HG02885 (cell line): ENCODE measurements around the gene NPR1.
A peak's percentile ranks its signal among the peaks of the same experiment; 100 is the strongest.
"Not testable (repeated sequence)": the region's sequence is repeated elsewhere in the genome, so short reads cannot be mapped to it uniquely, and the experiment has no call there.

Experiments
- ATAC-seq: cut with Tn5 transposase; IDR thresholded peaks from one replicate; pipeline ENCODE4 v1.9.1; 2021; ENCODE audit warnings: mild to moderate bottlenecking; ENCODE audit not compliant: unreplicated experiment, poor library complexity

The NPR1 gene

DNA sequence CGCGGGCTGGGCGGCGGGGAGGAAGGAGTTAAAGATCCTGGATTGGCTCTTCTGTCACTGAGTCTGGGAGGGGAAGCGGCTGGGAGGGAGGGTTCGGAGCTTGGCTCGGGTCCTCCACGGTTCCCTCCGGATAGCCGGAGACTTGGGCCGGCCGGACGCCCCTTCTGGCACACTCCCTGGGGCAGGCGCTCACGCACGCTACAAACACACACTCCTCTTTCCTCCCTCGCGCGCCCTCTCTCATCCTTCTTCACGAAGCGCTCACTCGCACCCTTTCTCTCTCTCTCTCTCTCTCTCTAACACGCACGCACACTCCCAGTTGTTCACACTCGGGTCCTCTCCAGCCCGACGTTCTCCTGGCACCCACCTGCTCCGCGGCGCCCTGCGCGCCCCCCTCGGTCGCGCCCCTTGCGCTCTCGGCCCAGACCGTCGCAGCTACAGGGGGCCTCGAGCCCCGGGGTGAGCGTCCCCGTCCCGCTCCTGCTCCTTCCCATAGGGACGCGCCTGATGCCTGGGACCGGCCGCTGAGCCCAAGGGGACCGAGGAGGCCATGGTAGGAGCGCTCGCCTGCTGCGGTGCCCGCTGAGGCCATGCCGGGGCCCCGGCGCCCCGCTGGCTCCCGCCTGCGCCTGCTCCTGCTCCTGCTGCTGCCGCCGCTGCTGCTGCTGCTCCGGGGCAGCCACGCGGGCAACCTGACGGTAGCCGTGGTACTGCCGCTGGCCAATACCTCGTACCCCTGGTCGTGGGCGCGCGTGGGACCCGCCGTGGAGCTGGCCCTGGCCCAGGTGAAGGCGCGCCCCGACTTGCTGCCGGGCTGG is at the start of gene NPR1:
Gene NPR1, plus strand, starts transcription at position 170 of the 818 bp plus-strand sequence. Its CDS starts 421 bp downstream, at position 591.
- no peak for ATAC-seq

DNA sequence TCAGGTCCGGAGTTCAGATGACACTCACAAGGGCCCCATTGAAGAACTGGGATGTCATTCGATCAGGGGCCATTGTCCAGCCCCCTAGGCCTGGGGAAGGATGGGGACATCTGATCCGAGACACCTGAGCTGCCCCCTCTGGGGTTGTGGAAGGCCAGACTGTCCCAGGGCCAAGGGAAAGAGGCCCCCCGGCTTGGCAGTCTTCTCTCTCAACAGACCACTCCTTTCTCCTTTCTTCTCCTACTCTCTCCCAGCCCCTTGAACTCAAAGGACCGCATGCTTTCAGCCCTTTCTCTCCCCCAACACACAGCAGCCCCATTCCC is 49.2 kb upstream of the NPR1 start:
- ATAC-seq: no peak

DNA sequence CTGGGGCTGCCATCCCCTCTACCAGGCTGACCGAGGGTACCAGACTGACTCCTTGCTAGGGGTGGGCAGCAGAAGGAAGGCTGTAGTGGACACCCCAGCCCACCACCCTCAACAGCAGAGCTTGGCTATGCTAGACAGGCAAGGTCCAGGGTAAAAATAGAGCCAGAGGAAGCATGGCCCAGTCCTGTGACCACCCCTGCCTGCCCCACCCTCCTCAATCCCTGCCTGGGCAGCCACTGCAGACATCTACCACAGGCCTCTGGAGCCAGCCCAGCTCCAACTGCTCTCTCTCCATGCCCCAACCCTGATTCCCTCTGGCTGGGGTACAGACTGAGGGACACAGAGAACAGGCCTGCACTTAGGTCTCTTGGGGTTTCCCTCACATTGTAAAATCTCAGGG is 48.5 kb upstream of the NPR1 start:
- ATAC-seq: no peak

DNA sequence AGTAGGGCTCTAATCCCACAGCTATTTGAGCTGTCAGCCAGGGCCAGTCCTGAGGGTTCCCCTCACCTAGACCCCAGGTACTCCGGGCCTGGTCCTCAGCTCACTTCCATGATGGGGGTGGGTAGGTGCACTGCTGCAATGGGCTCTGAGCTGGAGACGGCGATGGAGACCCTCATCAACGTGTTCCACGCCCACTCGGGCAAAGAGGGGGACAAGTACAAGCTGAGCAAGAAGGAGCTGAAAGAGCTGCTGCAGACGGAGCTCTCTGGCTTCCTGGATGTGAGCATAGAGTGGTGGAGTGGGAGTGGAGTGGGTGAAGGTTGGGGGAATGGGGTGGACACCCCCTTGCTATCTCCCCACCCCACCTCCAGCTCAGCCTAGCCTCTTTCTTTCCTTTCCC is 48.1 kb upstream of the NPR1 start:
- ATAC-seq: no peak

DNA sequence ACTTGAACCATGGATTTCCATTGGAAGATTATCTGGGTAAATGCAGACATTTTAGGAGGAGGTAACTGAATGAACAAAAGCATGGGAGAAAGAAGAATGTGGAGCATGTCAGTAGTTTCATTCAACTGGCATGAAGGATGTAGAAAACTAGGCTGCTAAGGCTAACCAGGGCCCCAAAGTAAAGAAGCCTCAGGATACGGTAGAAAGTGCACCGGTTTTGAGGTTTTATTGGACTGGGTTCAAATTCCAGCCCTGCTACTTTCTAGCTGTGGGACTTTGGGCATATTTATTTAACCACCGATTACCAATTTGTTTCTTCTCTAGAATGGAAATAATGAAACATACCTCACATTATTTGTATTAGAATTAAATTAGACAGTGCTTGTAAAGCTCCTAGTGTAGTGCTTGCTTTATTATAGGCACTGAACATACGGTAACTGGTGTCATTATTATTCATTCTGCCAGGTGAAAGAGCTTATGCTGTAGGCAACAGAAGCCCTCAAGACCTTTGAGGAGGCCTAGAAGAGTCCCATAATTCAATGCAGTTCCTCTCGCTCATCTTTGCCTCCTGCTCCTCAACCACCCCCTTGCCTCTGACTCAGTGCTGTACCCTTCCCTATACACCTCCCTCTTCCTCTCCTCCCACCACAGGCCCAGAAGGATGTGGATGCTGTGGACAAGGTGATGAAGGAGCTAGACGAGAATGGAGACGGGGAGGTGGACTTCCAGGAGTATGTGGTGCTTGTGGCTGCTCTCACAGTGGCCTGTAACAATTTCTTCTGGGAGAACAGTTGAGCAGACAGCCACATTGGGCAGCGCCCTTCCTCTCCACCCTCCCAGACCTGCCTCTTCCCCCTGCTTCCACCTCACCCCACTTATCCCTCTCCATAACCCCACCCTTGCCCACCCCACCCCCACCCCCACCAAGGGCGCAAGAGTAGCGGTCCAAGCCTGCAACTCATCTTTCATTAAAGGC is 47.2 kb upstream of the NPR1 start:
- ATAC-seq: no peak

DNA sequence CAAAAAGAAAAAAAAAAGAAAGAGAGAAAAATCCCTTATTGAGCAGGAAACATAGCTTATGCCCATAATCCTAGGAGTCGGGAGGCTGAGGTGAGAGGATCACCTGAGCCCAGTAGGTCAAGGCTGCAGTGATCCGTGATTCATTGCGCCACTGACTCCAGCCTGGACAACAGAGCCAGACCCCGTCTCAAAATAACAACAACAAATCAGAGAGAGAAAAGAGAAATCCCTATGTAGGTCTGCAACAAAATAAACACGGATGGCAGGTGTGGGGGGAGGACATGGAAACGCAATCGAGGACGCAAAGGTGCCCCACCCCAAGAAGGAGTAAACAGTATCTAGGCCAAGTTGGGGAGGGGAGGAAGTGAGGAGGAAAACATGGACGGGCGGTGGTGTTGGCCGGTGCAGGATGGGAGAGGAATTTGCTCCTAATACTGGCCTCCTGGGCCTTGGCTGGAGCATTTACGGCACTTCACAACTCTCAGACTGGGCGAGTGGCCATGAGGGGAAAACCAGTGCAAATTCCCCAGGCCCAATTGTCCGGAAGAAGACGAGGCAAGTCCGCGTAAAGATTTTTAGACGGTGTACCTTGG is 45.2 kb upstream of the NPR1 start:
- ATAC-seq: no peak

DNA sequence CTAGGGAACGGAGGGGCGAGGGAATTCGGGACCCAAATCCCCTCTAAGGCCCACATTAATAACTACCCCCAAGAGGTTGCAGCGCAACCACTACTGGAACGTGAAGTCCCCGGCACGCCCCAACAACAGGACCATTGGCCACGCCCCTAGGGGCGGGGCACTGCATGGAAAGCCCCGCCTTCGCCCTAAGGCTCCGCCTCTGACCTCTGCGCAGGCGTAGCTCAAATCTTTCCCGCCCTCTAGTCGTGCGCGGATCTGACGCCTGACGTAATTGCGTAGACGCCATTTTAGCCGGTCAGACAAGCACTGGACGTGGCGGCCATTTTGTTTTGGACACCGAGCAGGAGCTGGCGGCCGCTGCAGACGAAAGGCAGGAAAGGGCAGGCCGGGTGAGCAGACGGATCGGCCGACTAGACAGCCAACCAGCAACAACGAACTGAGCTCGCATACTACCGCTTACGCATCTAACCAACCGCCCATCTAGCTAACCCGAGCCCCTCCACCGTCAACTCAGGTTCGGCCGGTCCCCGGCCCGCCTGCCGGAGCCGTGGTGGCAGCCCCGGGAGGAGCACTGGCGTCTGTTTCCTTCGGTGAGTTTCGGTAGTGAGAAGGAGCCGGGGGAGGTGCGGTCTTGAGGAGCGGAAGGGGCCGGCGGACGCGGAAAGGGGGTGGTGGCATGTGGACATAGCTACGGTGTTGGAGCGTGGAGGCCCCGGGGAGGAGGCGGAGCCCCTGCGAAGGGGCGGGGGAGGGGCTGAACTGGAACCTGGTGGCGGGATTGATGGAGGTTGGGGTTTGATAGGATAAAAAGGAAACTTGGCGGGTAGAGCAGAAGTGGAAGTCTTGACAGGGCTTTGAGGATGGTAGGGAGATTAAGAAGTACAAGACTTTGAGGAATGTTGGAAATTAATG is 44.5 kb upstream of the NPR1 start, which contains the start of gene CHTOP:
Gene CHTOP, plus strand, starts transcription at position 313 of the 912 bp plus-strand sequence. CDS start 2,523 bp downstream, outside the sequence.
- ATAC-seq: peak; percentile 86

DNA sequence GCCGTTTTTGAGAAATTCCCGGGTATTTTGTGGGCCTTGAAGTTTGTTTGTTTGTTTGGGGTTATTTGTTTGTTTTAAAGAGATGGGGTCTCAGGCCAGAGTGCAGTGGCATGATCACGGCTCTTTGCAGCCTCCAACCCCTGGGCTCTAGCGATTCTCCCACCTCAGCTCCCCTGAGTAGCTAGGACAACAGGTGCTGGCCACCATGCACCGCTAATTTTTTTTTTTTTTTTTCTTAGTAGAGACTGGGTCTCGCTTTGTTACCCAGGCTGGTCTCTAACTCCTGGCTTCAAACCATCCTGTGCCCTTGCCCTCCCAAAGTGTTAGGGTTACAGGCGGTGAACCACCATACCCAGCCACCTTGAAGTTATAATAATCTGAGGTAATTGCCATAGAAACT is 42.6 kb upstream of the NPR1 start:
- no peak for ATAC-seq

DNA sequence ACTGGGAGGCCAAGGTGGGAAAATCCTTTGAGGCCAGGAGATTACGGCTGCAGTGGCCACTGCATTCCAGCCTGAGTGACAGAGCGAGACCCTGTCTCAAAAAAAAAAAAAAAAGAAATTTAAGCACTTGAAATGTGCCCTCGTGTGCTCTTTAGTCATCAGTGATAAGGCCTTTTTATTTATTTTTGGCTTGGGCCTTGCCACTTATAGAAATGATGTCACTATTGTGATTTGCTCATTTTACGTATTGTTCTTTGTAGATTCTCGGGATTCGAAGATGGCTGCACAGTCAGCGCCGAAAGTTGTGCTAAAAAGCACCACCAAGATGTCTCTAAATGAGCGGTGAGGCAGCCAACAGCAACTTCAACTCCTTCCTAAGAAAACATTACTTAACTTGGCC is 42.2 kb upstream of the NPR1 start:
- no peak for ATAC-seq

DNA sequence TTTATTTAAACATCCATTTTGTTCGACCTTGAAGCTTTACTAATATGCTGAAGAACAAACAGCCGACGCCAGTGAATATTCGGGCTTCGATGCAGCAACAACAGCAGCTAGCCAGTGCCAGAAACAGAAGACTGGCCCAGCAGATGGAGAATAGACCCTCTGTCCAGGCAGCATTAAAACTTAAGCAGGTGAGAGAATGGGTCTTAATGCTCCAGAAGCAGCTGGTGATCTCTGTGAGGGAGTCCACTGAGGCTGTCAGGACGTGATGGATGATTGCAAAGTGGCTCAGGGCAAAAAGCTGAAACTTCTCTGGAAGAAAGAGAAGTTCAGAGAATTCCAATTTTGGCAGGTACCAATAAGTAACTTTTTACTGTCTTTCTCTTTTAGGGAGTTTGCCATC is 40.2 kb upstream of the NPR1 start:
- no peak for ATAC-seq

DNA sequence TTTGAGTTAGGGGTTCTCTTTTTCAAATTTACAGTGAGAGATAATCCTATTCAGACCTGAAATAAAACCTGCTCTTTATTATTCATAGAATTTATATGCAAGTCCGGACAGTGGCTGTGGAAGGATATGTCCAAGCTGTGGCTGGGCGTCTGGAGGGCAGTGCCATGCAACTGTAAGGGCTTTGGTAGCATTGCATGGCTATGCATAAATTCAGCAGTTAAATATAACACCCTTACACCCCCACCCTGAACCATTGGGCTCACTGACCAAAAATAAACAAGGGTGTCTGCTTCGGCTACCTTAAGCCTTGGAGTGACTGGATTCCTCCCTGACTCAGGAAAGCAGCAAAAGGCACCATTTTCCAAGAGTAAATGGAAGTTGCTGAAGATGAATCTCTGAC is 39.2 kb upstream of the NPR1 start:
- ATAC-seq: no peak

DNA sequence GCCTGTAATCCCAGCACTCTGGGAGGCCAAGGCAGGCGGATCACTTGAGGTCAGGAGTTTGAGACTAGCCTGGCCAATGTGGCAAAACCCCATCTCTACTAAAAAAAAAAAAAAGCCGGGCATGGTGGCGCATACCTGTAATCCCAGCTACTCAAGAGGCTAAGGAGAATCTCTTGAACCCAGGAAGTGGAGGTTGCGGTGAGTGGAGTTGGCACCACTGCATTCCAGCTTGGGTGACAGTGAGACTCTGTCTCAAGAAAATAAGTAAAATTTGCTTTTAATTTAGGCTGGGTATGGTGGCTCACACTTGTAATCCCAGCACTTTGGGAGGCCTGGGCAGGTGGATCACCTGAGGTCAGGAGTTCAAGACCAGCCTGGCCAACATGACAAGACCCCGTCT is 38.3 kb upstream of the NPR1 start:
- ATAC-seq: not testable (repeated sequence)

DNA sequence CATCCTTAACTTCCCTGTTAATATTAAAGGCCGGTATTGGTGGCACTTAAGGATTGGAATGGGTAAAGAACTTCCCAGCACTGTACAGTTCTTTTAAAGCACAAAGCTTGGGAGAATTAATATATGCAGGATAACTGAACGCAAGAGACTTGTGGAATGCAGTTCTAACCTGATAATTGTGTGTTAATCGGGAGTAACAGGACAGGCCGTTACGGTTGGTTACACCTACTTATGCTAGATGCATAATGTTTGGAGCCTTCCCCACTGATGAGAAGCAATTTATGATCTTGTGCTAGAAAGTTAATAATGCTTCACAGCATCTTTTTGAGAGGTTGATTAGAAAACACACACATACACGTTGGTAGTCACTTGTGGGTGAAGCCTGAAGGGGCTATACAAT is 37.6 kb upstream of the NPR1 start:
- ATAC-seq: no peak

DNA sequence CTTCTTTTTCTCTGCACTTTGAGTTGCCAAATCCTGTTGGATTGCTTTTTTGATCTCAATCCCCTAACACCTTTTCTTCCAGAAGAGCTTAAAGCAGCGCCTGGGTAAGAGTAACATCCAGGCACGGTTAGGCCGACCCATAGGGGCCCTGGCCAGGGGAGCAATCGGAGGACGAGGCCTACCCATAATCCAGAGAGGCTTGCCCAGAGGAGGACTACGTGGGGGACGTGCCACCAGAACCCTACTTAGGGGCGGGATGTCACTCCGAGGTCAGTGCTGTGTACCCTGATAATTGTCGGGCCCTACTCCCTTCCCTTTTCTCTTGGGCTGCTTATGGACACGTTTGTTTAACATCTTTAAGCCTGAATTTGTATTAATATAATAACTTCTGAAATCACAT is 36.3 kb upstream of the NPR1 start:
- no peak for ATAC-seq

DNA sequence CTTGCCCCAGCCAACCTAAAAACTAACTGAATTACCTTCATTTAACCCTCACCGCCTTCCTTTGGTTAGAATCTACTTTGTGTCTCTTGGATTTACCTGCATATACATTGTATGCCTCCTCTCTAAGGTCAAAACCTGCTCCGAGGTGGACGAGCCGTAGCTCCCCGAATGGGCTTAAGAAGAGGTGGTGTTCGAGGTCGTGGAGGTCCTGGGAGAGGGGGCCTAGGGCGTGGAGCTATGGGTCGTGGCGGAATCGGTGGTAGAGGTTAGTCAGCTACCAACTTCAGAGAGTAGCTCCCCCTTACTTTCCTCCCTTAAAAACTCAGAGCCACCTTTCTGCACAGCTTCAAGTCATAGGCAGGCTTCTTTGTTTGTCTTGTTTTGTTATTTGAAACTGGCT is 35.4 kb upstream of the NPR1 start:
- ATAC-seq: no peak

DNA sequence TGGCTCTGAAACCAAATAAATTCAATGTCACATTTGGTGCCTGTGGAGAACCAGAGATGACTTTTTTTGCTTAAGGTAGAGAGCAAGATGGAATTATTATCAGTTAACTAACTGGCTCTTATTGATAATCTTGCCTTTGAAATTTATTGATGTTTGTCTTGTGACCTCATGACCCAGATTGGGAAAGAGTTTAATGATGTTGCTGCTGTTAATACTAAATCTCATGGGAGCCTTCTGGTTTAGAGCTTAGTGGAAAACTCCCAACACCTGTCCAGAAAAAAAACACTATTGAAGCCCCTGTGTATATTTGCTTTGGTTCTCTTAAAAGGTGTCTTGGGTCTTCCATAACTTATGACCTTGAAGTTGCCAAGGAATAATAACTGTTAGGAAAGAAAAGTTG is 34.7 kb upstream of the NPR1 start:
- ATAC-seq: no peak

DNA sequence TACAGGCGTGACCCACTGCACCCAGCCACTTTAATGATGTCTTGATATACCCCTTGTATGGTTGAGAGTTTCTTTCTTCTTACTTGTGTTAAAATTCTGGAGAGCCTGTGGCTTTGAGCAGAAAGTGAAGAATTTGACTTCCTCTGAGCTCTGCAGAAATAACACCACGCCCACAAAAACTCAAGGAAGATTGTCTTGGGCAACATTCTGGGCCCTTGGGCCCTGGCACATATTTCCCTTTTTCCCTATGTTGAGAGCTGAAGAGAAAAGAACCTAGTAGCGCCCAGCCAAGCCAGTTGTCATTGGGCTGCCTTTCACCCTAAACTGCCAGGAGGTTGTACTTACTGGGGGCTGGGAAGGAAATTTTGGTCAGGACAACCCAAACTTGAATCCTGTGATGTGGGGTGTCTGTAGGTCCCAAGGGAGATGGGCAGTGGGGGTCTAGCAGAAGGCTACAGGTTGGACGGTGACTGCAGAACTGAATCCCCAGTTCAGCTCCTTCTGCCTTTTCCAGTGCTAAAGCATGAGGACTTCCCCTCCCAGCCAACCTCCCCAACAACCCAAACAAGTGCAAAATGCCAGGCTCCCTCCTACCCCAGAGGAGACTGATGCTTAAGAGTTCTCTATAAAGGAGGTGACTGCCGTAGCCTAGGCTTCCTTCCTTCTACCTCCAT is 31.7 kb upstream of the NPR1 start:
- no peak for ATAC-seq

DNA sequence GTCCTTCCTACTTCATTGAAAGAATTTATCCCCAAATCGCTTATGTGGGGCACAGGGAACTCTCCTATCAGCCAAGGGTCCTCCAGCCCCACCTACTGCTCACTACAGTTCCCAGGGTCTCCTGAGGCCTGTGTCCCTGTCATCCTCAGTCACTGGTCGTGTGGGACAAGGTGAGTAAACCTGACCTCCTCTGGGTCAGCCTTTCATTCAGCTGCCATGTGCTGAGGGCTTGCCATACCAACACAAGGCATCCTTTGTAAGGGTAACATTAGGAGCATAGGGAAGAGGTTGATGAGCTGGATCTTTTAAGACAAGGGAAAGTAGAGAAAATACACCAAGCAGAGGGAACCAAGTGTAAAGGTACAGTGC is 31.2 kb upstream of the NPR1 start:
- no peak for ATAC-seq

DNA sequence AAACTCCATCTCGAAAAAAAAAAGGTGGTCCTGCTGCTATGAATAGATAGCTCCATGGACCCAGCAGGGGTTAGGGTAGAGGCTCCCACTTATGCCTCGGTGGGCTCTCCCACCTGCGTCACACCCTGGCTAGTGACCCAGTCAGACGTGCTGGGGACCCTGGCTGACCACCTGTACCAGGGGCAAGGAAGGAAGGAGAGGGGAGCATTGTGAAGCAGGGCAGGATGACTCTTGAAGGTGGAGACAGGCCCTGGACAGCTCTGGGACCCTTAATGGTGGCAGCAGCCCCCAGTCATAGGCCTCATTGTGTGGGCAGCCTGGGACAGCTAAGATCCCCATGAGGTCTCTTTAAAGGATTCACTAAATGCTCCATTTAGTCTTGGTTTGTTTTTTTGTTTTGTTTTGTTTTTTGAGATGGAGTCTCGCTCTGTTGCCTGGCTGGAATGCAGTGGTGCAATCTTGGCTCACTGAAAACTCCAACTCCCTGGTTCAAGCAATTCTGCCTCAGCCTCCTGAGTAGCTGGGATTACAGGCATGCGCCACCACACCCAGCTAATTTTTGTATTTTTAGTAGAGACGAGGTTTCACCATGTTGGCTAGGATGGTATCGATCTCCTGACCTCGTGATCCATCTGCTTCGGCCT is 30.4 kb upstream of the NPR1 start:
- ATAC-seq: no peak
